AG10803 (cell line): ENCODE results near the gene NOVA2.

ENCODE experiments used
- DNase-seq: peaks from one replicate; pipeline ENCODE4 v3.0.0; 2010; ENCODE audit warnings: low read depth
- H3K4me3 ChIP-seq: 2 replicates; pipeline ENCODE4 v1.5.1; 2011; ENCODE audit warnings: mild to moderate bottlenecking, low read length, control low read depth
- CTCF ChIP-seq: conservative IDR thresholded peaks from 2 replicates; pipeline ENCODE4 v1.5.1; 2011; ENCODE audit warnings: mild to moderate bottlenecking, low read length, control low read depth, inconsistent platforms

Gene NOVA2

GRCh38 chr19:45990113-45990728, 16.6 kb upstream of the NOVA2 start:
- no peak for TF ChIP-seq CTCF
- peak; percentile 6 for DNase-seq
- no peak overlapping the region for H3K4me3 ChIP-seq

- no peak for TF ChIP-seq CTCF
- H3K4me3 ChIP-seq, result no peak overlapping the region
- DNase-seq, result no peak
Observed at GRCh38 chr19:45985321-45985720, 11.7 kb upstream of the NOVA2 start.

GRCh38 chr19:45981350-45981749, 7.7 kb upstream of the NOVA2 start:
- TF ChIP-seq CTCF, result no peak
- no peak overlapping the region for H3K4me3 ChIP-seq
- DNase-seq, result peak; percentile 9

- no peak overlapping the region for H3K4me3 ChIP-seq
- TF ChIP-seq CTCF, result no peak
- DNase-seq, result no peak
Observed at GRCh38 chr19:45978156-45978555, 4.5 kb upstream of the NOVA2 start.

- no peak overlapping the region for H3K4me3 ChIP-seq
- TF ChIP-seq CTCF, result no peak
- no peak for DNase-seq
Observed at GRCh38 chr19:45976178-45976577, 2.5 kb upstream of the NOVA2 start.

GRCh38 chr19:45975306-45976070, 1.8 kb upstream of the NOVA2 start:
- no peak overlapping the region for H3K4me3 ChIP-seq
- DNase-seq, result no peak
- TF ChIP-seq CTCF, result no peak

- DNase-seq, result no peak
- H3K4me3 ChIP-seq, result no peak overlapping the region
- TF ChIP-seq CTCF, result no peak
Observed at GRCh38 chr19:45972947-45973540, 621 bp downstream of the NOVA2 start.
